Hepatocyte (in vitro differentiated cells): ENCODE results near the gene MMP28.

Experiments
- EZH2 ChIP-seq: fragments of 200-600 bp; sonication (generic); IDR thresholded peaks from 2 replicates; pipeline ENCODE4 v1.6.1; 2016; ENCODE audit warnings: antibody characterized with exemption, mild to moderate bottlenecking, borderline replicate concordance
- EZH2phosphoT487 ChIP-seq: fragments of 200-600 bp; sonication (generic); IDR thresholded peaks from one replicate; pipeline ENCODE4 v1.6.1; 2018; ENCODE audit warnings: antibody characterized with exemption, mild to moderate bottlenecking, low read depth, moderate library complexity; ENCODE audit not compliant: unreplicated experiment, severe bottlenecking
- TF ChIP-seq, protein P1 (sequence below): fragments of 200-600 bp; sonication (generic); IDR thresholded peaks from 2 replicates; pipeline ENCODE4 v1.5.1; 2016; ENCODE audit warnings: antibody characterized with exemption, mild to moderate bottlenecking; ENCODE audit not compliant: poor library complexity

DNA sequence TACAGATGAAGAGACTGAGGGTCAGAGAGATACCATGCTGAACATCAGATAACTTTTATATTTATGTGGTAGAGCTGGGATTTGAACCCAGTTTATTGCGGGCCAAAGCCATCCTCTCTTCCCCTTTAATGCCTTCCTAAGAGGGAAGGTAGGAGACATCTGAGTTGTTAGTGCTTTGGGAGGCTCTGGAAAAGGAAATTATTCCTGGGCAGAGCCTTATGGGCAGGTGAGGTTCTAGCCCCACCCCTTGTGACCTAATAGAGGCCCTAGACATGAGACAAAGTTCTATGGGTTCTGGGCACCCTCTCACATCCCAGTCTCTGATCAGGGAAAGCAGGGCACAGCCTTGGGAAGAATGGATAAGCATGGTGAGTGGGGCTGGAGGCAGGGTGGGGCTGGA is 34.9 kb downstream of the MMP28 start, which contains the start of gene C17orf50:
- TF ChIP-seq, protein P1, sequence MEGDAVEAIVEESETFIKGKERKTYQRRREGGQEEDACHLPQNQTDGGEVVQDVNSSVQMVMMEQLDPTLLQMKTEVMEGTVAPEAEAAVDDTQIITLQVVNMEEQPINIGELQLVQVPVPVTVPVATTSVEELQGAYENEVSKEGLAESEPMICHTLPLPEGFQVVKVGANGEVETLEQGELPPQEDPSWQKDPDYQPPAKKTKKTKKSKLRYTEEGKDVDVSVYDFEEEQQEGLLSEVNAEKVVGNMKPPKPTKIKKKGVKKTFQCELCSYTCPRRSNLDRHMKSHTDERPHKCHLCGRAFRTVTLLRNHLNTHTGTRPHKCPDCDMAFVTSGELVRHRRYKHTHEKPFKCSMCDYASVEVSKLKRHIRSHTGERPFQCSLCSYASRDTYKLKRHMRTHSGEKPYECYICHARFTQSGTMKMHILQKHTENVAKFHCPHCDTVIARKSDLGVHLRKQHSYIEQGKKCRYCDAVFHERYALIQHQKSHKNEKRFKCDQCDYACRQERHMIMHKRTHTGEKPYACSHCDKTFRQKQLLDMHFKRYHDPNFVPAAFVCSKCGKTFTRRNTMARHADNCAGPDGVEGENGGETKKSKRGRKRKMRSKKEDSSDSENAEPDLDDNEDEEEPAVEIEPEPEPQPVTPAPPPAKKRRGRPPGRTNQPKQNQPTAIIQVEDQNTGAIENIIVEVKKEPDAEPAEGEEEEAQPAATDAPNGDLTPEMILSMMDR = no peak
- no peak for TF ChIP-seq EZH2
- TF ChIP-seq EZH2phosphoT487 = no peak
